Measurements from ENCODE around the gene HIVEP1. TPM values are rescaled to one million over a fixed set of nuclear protein-coding genes. Genes with fewer than 3 reads are reported as not detected.

The HIVEP1 gene
- polyA plus RNA-seq, 3 donors: 1.7 to 8.7 (median 2.7) TPM

GRCh38 chr6:12047304-12047703 lies 35.2 kb downstream of the HIVEP1 start:
- peaks cover 0 to 5% (median 0%) of the 10 kb centered on the region in 7 donors for H3K9me3 Mint-ChIP-seq
- peaks cover 0 to 1% (median 0%) of the 10 kb centered on the region in 3 donors for H3K27me3 Mint-ChIP-seq (ENCODE audit: low read depth in 3 of 3)
- H3K4me1 ChIP-seq (ENCODE audit: control insufficient read depth in 1 of 2, insufficient read depth in 2 of 2, low read length in 2 of 2): peaks cover 55 to 66% of the 10 kb centered on the region in 2 donors
- H3K36me3 Mint-ChIP-seq: peaks cover 6% of the 10 kb centered on the region in 2 donors
- peak; percentile 30 to 56 (median 50) for DNase-seq
- no peaks in the 10 kb centered on the region for H3K27me3 ChIP-seq (ENCODE audit: control insufficient read depth in 2 of 2, insufficient read depth in 2 of 2, low read length in 2 of 2)
- H3K9ac ChIP-seq (ENCODE audit: insufficient read depth, low read length, poor library complexity, severe bottlenecking): no peak overlapping the region
- no peaks in the 10 kb centered on the region for H3K36me3 ChIP-seq (replicated peaks in 1 of 2; ENCODE audit: control insufficient read depth in 1 of 2, insufficient read depth in 2 of 2, low read length in 2 of 2)
- peak overlapping the region; percentile 57 for H2AFZ ChIP-seq (ENCODE audit: insufficient read depth, low read depth, low read length, poor library complexity, severe bottlenecking)
- no peaks in the 10 kb centered on the region for H3K9me3 ChIP-seq (replicated peaks in 1 of 2; ENCODE audit: control insufficient read depth in 1 of 2, insufficient read depth in 1 of 2, low read length in 2 of 2)
- no peaks in the 10 kb centered on the region for H4K20me1 ChIP-seq (ENCODE audit: insufficient read depth, low read length)
- H3K4me1 Mint-ChIP-seq: peaks cover 57% of the 10 kb centered on the region
- no peak overlapping the region for H3K4me2 ChIP-seq (replicated peaks; ENCODE audit: extremely low read depth, low read length, poor library complexity, severe bottlenecking)
- peaks cover 3% of the 10 kb centered on the region for H3K79me2 ChIP-seq (ENCODE audit: insufficient read depth, low read length)
- intact Hi-C loops (cut with micrococcal nuclease): no loop called here
- H3K4me3 ChIP-seq (replicated peaks in 1 of 3; ENCODE audit: low read depth in 2 of 3, low read length in 3 of 3): no peak overlapping the region
- TF ChIP-seq CTCF (IDR thresholded peaks at IDR 0.05): no peak
- H3K27ac Mint-ChIP-seq: peak overlapping the region; percentile 64 to 93 (median 83)
- H3K27ac ChIP-seq (ENCODE audit: low read depth in 1 of 2, low read length in 2 of 2): peak overlapping the region; percentile 29 to 64
- H3K4me3 Mint-ChIP-seq: no peak overlapping the region
- WGBS (ENCODE audit: insufficient coverage): 39% methylated on average over 6 of the region's 9 CpGs

GRCh38 chr6:12047792-12048432 lies 35.8 kb downstream of the HIVEP1 start:
- Histone ChIP-seq H3K27me3 (ENCODE audit: control insufficient read depth in 2 of 2, insufficient read depth in 2 of 2, low read length in 2 of 2) (no peaks in the 10 kb centered on the region), H3K36me3 (replicated peaks in 1 of 2; ENCODE audit: control insufficient read depth in 1 of 2, insufficient read depth in 2 of 2, low read length in 2 of 2) (no peaks in the 10 kb centered on the region), H3K79me2 (ENCODE audit: insufficient read depth, low read length) (peaks cover 3% of the 10 kb centered on the region), H2AFZ (ENCODE audit: insufficient read depth, low read depth, low read length, poor library complexity, severe bottlenecking) (peak overlapping the region; percentile 57), H3K27ac (ENCODE audit: low read depth in 1 of 2, low read length in 2 of 2) (peak overlapping the region in 1 of 2 donors; percentile 64), H3K9ac (ENCODE audit: insufficient read depth, low read length, poor library complexity, severe bottlenecking) (no peak overlapping the region), H3K4me1 (ENCODE audit: control insufficient read depth in 1 of 2, insufficient read depth in 2 of 2, low read length in 2 of 2) (peaks cover 61 to 72% of the 10 kb centered on the region in 2 donors), H3K9me3 (replicated peaks in 1 of 2; ENCODE audit: control insufficient read depth in 1 of 2, insufficient read depth in 1 of 2, low read length in 2 of 2) (no peaks in the 10 kb centered on the region), H3K4me2 (replicated peaks; ENCODE audit: extremely low read depth, low read length, poor library complexity, severe bottlenecking) (no peak overlapping the region), H4K20me1 (ENCODE audit: insufficient read depth, low read length) (no peaks in the 10 kb centered on the region), H3K4me3 (replicated peaks in 1 of 3; ENCODE audit: low read depth in 2 of 3, low read length in 3 of 3) (no peak overlapping the region)
- peak overlapping the region in 3 of 7 donors; percentile 71 to 83 (median 83) for H3K27ac Mint-ChIP-seq
- 100% methylated on average over 8 of the region's 10 CpGs for WGBS (ENCODE audit: insufficient coverage)
- H3K4me1 Mint-ChIP-seq: peaks cover 63% of the 10 kb centered on the region
- DNase-seq: no peak
- peaks cover 0 to 1% (median 0%) of the 10 kb centered on the region in 3 donors for H3K27me3 Mint-ChIP-seq (ENCODE audit: low read depth in 3 of 3)
- no peak for TF ChIP-seq CTCF (IDR thresholded peaks at IDR 0.05)
- peaks cover 6% of the 10 kb centered on the region in 2 donors for H3K36me3 Mint-ChIP-seq
- H3K4me3 Mint-ChIP-seq: no peak overlapping the region
- intact Hi-C loops (cut with micrococcal nuclease): no loop called here
- peaks cover 0 to 5% (median 0%) of the 10 kb centered on the region in 7 donors for H3K9me3 Mint-ChIP-seq
